GM18508 (cell line): ENCODE data around the gene SEZ6L2.
"Not testable (repeated sequence)": the region's sequence is repeated elsewhere in the genome, so short reads cannot be mapped to it uniquely, and the experiment has no call there.

Experiments used
- ATAC-seq: cut with Tn5 transposase; IDR thresholded peaks from one replicate; pipeline ENCODE4 v1.9.1; 2021; ENCODE audit warnings: moderate number of reproducible peaks; ENCODE audit not compliant: insufficient read depth, unreplicated experiment

Gene SEZ6L2

DNA sequence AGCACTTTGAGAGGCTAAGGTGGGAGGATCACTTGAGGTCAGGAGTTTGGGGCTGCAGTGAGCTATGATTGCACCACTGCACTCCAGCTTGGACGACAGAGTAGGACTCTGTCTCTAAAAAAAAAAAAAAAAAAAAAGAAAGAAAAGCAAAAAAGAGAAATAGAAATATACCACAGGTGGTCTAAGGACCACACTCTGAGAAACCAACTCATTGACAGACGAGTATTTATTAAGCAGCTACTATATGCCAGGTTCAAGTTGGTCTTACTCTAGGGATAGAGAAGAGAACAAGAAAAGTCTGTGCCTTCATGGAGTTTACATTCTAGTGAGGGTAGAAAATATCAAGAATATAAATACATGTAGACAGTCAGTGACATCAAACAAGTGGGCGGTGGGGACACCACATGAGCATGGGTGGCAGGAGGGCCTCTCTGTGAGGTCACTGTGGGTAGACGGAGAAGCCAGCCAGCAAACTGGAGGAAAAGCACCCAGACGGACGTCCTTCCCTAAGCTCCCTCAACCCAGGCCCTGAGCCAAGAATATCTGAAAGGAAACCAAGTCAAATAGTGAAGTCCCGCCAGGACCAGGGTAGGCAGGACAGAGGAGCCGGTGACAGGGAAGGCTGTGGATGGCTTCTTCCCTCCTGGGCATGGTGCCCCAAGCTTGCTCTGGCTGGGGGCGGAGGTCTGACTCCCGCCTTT, 41.1 kb downstream of the SEZ6L2 start:
- no peak for ATAC-seq

DNA sequence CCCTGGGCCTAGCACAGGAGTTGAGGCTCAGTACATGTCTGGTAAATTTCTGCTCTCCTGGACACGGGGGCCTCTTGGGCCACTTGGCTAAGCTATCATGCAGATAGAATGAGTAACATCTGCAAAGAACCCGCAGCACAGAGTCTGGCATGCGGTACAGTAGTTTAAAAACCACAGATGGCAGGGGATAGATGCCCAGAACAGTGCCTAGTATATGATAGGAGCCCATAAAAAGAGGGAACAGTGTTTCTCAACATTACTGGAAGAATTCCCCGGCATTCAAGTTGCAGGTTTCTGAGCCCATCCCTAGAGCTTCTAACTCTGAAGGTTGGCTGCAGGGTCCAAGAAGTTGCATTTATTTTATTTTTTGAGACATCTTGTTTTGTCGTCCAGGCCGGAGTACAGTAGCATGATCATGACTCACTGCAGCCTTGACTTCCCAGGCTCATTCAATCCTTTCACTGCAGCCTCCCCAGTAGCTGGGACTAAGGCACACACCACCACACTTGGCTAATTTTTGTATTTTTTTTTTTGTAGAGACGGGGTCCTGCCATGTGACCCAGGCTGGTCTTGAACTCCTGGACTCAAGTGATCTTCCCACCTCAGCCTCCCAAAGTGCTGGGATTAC, 42.1 kb downstream of the SEZ6L2 start:
- no peak for ATAC-seq

DNA sequence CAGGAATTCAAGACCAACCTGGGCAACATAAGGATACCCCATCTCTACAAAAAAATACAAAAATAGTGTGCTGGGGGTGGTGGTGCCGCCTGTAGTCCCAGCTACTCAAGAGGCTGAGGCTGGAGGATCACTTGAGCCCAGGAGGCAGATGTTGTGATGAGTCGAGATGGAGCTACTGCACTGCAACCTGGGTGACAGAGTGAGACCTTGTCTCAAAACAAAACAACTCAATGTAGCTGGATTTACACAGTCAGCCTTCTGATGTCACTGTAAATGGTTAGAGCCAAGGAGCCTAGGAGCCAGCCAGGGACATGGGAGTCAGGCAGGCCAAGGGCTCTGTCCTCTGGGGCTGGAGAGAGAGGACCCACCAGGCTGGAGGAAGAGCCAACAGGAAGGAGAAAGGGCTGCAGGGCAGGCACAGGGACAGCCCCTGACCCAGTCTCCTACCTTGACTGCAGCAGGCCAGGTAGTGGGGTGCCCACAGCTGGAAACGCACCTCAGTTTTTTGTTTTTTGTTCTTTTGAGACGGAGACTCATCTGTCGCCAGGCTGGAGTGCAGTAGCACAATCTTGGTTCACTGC, 44.7 kb downstream of the SEZ6L2 start:
- ATAC-seq = no peak

DNA sequence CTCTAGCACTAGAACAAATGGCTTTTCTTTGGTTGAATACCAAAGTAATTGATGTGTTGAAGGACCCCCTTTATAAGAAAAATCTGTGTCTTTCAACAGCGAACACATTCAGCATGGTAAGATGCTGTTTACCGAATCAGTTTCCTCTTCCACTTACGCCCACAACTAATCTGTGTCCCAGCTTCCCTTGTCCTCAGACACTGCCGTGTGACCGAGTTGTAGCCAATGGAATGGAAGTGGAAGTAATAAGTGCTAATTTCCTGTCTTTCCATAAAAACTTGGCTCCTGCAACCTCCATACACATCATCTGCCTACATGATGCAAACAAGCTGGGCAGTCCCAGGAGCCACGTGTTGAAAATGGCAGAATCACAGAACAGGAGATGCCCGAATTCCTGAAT, 46.7 kb downstream of the SEZ6L2 start:
- ATAC-seq = no peak

DNA sequence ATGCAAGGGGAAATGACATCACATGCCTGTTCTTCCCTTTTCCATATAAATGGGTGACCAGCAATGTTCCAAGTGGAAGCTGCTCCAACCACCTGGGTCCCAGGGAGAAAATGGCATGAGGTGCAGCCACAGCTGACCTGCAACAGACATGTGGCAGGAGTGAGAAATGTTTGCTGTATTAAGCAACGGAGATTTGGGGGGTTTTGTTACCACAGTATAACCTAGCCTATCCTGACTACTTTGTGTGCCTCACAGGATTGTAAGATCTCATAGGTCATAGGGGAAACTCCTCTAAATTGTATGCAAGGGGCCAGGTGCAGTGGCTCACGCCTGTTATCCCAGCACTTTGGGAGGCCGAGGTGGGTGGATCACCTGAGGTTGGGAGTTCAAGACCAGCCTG, 48.4 kb downstream of the SEZ6L2 start:
- no peak for ATAC-seq

DNA sequence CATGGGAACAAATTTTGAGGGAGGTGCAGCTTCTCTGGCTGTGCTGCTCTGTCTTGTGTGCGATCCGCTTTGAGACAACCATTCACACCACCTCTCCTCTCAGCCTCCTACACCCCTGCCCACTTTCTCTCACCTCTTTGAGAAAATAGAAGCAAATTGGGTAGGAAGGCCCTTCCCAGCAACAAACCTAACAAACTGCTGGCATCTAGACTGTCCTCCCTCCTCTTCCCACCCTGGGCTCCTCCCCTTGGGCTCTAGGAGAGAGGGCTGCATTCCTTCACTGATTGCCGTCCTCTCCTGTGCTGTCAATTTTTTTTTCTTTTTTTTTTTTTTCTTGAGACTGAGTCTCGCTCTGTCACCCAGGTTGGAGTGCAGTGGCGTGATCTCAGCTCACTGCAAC, 49.8 kb downstream of the SEZ6L2 start:
- ATAC-seq = no peak

DNA sequence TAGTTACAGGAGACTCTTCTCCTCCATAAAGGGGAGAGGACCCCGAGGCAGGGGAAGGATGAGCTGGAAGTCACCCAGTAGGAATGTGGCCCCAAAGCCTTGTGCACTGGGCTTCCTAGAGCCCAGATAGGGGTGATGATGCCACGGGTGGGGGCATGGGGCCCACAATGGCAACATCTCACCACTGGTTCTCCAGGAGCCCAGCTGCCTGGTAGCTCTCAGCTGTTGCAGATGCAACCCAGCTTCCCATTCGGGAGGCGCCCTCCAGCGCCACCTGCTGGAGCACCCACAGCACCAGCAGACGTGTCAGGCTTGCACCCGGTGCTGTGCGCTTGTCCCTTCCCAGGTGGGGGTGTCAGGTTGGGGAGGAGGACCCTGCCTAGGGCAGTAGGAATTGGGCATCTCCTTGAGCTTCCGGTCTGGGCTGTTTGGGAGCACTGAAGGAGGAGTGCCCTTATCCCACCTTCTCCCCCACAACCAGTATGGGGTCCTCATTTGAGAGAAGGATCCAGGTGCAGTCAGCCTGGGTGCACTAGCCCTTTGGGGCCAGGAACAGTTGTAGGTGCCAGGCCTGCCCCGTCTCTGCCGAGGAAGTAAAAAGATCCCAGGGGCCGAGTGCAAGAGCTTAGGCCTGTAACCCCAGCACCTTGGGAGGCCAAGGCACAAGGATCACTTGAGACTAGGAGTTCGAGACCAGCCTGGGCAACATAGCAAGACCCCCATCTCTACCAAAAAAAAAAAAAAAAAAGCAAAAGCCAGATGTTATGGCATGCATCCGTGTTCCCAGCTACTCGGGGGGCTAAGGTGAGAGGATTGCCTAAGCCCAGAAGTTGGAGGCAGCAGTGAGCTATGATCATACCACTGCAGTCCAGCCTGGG, 50.7 kb downstream of the SEZ6L2 start:
- ATAC-seq = no peak

DNA sequence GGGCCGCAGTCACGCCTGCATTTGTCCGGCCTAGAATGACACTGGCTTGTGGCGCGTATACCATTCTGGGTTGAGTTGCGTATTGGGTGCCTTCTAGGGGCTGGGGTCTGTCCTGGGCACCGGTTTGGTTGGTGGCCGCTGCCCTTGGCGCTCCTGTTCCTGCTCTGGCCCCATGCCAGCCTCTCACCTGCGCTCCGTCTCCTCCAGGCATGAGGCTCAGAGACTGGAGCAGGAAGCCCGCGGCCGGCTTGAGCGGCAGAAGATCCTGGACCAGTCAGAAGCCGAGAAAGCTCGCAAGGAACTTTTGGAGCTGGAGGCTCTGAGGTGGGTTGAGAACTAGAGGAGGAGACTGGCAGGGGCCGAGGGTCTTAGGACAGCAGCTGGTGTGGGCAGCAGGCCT, 53.7 kb downstream of the SEZ6L2 start:
- ATAC-seq = no peak

DNA sequence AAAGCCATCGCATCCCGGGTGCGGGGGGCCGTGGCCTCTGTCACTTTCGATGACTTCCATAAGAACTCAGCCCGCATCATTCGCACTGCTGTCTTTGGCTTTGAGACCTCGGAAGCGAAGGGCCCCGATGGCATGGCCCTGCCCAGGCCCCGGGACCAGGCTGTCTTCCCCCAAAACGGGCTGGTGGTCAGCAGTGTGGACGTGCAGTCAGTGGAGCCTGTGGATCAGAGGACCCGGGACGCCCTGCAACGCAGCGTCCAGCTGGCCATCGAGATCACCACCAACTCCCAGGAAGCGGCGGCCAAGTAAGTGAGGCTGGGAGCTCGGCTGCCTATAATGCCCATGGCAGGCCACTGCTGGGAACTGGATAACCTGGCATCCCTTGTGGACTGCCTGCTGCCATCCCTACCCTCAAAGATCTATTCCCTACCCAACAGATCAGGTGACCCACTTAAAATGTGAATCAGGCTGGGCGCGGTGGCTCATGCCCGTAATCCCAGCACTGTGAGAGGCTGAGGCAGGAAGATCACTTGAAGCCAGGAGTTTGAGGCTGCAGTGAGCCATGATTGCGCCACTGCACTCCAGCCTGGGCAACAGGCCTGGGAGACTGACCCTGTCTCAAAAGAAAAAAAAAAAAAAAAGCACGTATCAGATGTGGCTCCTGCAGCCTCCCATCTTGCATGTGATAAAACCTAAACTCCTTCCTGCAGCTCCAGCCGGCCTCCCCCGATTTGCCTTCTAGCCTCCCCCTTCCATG, 54.6 kb downstream of the SEZ6L2 start:
- ATAC-seq = no peak

DNA sequence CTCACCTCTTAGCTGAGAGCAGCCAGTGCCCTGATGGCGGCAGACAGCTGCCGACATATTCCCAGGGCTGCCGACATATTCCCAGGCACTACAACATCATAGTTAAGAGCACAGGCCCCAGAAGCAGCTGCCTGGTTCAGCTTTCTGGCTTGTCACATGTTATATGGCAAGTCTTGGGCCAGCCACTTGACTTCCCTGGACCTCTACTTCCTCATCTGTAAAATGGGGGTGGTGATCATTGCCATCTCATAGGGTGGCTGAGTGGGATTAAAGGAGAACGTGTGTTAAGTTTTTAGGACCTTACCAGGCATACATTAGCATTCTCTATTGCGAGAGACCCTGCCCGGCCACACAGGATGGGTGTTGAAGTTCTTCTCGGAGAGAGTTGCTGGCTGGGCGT, 55.4 kb downstream of the SEZ6L2 start:
- ATAC-seq = no peak

DNA sequence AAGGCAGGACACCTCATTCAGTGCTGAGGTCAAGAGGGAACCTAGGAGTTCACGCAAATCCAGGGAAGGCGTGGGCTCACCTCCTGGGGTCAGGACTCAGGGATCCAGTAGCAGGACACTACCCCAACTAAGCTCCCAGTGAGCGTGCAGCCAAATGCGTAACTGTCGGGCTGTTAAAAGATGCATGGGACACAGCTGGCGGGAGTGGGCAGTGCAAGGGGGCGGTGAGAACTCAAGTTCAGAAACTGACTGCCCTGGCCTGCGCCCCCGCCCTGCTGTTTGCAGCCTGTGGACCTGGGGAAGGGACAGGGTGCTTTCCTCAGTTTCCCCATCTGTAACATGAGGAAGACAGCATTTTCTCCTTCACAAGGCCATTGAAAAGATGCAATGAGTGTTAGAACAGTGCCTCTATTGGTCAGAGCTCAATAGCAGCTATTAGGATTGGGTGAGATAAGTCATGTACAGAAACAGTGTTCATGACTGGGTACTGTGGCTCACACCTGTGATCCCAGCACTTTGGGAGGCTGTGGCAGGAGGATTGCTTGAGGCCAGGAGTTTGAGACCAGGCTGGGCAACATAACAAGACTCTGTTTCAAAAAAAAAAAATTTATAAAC, 56.5 kb downstream of the SEZ6L2 start:
- ATAC-seq = no peak

DNA sequence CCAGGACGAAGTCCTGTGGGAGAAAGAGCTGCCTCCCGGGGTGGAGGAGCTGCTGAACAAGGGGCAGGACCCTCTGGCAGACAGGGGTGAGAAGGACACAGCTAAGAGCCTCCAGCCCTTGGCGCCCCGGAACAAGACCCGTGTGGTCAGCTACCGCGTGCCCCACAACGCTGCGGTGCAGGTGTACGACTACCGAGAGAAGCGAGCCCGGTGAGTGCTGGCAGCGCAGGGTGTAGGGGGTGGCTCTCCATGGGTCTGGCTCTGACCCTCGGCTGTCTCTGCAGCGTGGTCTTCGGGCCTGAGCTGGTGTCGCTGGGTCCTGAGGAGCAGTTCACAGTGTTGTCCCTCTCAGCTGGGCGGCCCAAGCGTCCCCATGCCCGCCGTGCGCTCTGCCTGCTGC, 57.7 kb downstream of the SEZ6L2 start:
- no peak for ATAC-seq

DNA sequence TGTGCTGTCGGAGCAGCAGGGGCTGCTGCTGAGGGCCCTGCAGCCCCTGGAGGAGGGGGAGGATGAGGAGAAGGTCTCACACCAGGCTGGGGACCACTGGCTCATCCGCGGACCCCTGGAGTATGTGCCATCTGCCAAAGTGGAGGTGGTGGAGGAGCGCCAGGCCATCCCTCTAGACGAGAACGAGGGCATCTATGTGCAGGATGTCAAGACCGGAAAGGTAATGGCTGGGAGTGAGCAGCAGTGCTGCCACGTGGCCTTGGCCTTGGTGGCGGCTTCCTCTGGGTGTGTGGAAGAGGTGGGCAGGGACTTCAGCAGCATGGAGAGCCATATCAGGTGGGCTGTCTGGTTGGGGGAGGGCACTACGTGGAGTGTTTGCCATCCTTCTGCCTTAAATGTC, 59.1 kb downstream of the SEZ6L2 start:
- no peak for ATAC-seq

DNA sequence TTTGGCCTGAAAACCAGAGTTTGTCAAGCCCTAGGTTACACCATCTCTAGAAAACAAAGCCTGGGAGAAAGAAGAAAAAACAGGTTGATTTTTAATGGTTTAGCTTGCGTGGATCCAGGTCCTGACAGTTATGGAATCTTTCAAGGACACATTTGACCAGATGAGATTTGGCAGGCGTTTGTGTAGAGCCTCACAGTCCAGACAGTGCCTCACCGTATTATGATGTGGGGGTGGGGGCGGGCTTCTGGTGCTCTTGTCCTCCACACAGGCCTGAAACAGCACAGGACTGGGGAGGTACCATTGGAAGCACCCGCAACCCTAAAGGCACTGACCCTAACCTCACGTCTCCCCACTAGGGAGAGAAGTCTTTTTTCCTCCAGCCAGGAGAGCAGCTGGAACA, 59.5 kb downstream of the SEZ6L2 start:
- ATAC-seq = no peak

DNA sequence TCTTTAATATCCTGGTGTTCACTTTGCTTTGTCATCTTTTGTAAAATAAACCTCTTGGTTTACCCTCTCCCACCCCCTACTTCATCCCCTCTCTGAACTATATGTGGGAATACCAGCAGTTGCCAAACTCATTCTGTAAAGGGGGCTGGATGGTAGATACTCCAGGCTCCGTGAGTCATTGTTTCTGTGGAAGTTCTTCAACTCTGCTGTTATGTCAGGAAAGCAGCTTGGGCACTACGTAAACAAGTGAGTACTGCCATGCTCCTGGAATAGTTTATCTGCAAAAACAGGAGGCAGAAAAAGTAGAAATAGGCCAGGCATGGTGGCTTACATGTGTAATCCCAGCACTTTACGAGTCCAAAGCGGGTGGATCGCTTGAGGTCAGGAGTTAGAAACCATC, 61.5 kb downstream of the SEZ6L2 start:
- no peak for ATAC-seq

DNA sequence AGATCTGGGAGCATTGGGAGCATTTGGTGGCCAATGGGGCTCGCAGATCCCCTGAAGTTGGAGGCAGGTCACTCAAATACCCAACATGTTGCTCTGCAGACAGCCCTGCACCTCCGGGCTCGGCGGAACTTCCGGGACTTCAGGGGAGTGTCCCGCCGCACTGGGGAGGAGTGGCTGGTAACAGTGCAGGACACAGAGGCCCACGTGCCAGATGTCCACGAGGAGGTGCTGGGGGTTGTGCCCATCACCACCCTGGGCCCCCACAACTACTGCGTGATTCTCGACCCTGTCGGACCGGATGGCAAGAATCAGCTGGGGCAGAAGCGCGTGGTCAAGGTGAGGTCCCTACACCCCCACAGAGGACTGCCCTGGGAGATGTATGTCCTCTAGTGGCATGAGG, 62.7 kb downstream of the SEZ6L2 start:
- no peak for ATAC-seq

DNA sequence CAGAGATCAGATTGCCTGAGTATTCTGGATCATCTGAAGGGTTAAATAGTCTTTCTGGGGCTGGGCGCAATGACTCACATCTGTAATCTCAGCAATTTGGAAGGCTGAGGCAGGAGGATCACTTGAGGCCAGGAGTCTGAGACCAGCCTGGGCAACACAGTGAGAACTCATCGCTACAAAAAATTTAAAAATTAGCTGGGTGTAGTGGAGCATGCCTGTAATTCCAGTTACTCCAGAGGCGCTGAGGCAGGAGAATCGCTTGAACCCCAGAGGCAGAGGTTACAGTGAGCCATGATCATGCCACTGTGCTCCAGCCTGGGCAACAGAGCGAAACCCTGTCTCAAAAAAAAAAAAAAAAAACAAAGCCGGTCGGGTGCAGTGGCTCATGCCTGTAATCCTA, 63.4 kb downstream of the SEZ6L2 start:
- ATAC-seq = no peak

DNA sequence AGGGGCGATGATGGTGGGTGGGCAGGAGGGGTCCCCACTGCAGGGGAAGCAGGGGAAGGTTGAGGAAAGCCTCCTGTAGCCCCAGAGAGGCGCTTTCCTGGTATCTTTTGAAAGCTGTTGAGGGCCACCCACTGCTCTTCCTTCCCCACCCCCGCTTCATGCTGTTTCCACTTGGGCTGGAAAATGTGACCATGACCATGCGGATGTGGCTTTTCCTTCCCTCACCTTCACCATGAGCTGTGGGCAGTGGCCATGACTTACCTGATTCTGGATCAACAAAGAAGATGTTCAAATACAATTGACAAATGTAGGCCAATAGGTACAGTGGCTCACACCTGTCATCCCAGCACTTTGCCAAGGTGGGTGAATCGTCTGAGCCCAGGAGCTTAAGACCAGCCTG, 65.3 kb downstream of the SEZ6L2 start:
- ATAC-seq = no peak

DNA sequence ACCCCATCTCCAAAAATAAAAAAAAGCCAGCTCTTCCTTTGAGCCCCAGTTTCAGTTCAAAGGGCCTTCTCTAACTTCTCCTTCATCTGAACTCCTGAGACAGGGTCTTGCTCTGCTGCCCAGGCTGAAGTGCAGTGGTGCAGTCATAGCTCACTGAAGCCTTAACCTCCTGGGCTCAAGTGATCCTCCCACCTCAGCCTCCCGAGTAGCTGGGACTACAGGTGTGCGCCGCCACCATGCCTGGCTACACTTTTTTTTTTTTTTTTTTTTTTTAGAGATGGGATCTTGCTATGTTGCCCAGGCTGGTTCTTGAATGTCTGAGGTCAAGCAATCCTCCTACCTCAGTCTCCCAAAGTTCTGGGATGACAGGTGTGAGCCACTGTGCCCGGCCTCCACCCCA, 66.1 kb downstream of the SEZ6L2 start:
- ATAC-seq = not testable (repeated sequence)

DNA sequence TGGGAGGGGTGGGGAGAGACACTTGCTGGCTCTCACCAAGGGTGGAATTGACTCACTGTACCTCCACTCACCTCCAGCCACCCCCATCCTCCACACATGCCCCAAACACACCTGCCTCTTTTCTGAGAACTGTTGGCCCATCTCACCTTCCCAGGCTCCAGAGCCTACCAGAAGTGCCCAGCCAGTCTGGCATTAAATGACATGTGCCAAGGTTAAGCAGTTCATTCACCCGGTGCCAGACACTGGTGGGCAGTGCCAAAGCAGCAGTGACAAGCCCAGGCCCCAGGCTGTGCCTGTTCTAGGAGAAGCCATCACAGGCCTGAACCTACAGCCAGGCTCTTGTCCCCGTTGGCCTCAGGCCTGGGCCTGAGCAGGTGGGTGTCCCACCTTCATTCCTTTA, 67.9 kb downstream of the SEZ6L2 start:
- no peak for ATAC-seq
